Nephron (organoid): ENCODE data around the gene ACVR2A.

Source experiments
- H3K27ac Mint-ChIP-seq, 3 experiments: 2 replicates each; pipeline ENCODE4 v1.8.0; 2020; ENCODE audit warnings: mixed read lengths in 3 of 3, mild to moderate bottlenecking in 2 of 3, moderate library complexity in 1 of 3
- H3K27me3 Mint-ChIP-seq: 2 replicates; pipeline ENCODE4 v1.8.0; 2021; ENCODE audit warnings: low read depth, mild to moderate bottlenecking, moderate library complexity, mixed read lengths
- H3K36me3 Mint-ChIP-seq: 2 replicates; pipeline ENCODE4 v1.8.0; 2020; ENCODE audit warnings: low read depth, mixed read lengths
- H3K4me1 Mint-ChIP-seq: 2 replicates; pipeline ENCODE4 v1.8.0; 2020; ENCODE audit warnings: mixed read lengths
- H3K4me3 Mint-ChIP-seq, 3 experiments: 2 replicates each; pipeline ENCODE4 v1.8.0; 2020; ENCODE audit warnings: mild to moderate bottlenecking in 3 of 3, mixed read lengths in 3 of 3, moderate library complexity in 2 of 3
- H3K9me3 Mint-ChIP-seq: 2 replicates; pipeline ENCODE4 v1.8.0; 2020; ENCODE audit warnings: mixed read lengths
- CTCF ChIP-seq, 3 experiments: fragments of 200-600 bp; sonication (generic); IDR thresholded peaks; one replicate each; pipeline ENCODE4 v1.5.0; 2021; ENCODE audit warnings: antibody characterized with exemption in 3 of 3; ENCODE audit not compliant: unreplicated experiment in 3 of 3

ACVR2A gene

GRCh38 chr2:147844697-147845410 lies at the start of gene ACVR2A:
Gene ACVR2A (plus strand): TSS chr2:147845029. CDS start chr2:147845153, 124 bp downstream.
- no peaks in the 10 kb centered on the region for H3K9me3 Mint-ChIP-seq
- no peaks in the 10 kb centered on the region for H3K27me3 Mint-ChIP-seq
- H3K27ac Mint-ChIP-seq, result peak within 1 kb of the TSS; percentile 89 to 99 (median 99)
- peak within 1 kb of the TSS; percentile 95 to 100 (median 97) for H3K4me3 Mint-ChIP-seq
- peaks cover 4% of the 10 kb centered on the region for H3K36me3 Mint-ChIP-seq
- peaks cover 25% of the 10 kb centered on the region for H3K4me1 Mint-ChIP-seq
- TF ChIP-seq CTCF (IDR thresholded peaks at IDR 0.05; ENCODE audit: unreplicated experiment in 3 of 3), result no peak

DNA sequence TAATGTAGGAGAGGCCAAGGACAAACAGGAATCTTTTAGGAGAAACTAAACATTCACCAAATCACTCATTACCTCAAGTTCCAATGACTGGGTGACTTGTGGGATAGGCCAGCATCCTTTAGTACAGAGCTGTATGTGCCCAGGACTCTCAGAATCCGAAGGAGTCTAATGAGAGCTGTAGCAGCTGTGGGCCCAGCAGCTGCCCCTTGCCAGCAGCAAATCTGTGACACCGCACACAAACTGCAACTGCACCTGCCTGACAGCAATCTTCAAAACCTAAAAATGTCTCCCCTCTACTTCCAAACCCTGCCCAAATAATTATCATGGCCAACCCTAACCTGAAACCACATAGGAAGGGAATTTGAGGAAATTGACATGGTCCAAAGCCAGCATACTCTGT lies 44.5 kb upstream of the ACVR2A start:
- peak overlapping the region; percentile 10 to 39 (median 23) for H3K27ac Mint-ChIP-seq
- H3K4me3 Mint-ChIP-seq, result no peak overlapping the region
- H3K27me3 Mint-ChIP-seq, result no peaks in the 10 kb centered on the region

DNA sequence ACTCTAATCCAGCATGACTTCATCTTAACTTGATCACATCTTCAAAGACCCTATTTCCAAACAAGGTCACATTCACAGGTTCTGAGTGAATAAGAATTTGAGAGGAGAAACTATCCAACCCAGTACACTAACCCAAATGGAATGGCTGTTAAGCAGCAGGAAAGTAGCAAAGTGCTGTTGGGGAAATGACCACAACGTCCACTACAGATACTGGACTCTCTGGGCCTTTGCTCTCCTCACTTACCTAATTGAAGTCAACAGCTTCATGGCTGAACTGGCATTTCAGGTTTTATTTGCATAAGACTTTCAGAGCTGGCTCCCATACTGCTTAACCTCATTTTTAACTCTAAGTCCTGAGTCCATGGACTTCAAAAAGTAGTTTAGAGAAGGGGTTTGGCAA lies 38.0 kb upstream of the ACVR2A start:
- Mint-ChIP-seq H3K9me3 (no peaks in the 10 kb centered on the region), H3K27me3 (peaks cover 4% of the 10 kb centered on the region), H3K4me3 (no peak overlapping the region), H3K4me1 (no peaks in the 10 kb centered on the region), H3K27ac (no peak overlapping the region), H3K36me3 (no peaks in the 10 kb centered on the region)
- no peak for TF ChIP-seq CTCF (IDR thresholded peaks at IDR 0.05; ENCODE audit: unreplicated experiment in 3 of 3)

More for the DNA sequence above, 44.5 kb upstream of the ACVR2A start:
- Mint-ChIP-seq H3K4me1 (peaks cover 10% of the 10 kb centered on the region), H3K9me3 (no peaks in the 10 kb centered on the region), H3K36me3 (no peaks in the 10 kb centered on the region)
- no peak for TF ChIP-seq CTCF (IDR thresholded peaks at IDR 0.05; ENCODE audit: unreplicated experiment in 3 of 3)

DNA sequence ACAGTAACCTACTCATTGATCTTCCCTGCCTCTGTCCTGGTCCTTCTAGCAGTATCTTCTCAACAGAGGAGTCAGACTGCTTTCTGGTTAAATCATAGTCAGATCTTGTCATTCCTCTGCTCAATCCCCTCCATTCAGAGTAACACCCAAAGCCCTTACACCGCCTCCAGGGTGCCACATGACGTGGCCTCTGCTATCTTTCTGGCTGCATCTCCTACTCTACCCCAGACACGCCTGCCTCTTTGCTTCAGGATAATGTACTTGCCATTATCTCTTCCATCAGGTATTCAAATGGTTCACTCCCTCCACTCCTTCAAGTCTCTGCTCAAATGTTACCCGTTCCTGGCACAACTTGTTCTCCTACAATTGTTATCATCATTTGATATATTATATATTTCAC lies 36.3 kb upstream of the ACVR2A start:
- H3K27me3 Mint-ChIP-seq, result peaks cover 4% of the 10 kb centered on the region
- no peak overlapping the region for H3K27ac Mint-ChIP-seq
- H3K4me3 Mint-ChIP-seq, result no peak overlapping the region
- no peak for TF ChIP-seq CTCF (IDR thresholded peaks at IDR 0.05; ENCODE audit: unreplicated experiment in 3 of 3)
- no peaks in the 10 kb centered on the region for H3K4me1 Mint-ChIP-seq
- H3K36me3 Mint-ChIP-seq, result no peaks in the 10 kb centered on the region
- no peaks in the 10 kb centered on the region for H3K9me3 Mint-ChIP-seq

DNA sequence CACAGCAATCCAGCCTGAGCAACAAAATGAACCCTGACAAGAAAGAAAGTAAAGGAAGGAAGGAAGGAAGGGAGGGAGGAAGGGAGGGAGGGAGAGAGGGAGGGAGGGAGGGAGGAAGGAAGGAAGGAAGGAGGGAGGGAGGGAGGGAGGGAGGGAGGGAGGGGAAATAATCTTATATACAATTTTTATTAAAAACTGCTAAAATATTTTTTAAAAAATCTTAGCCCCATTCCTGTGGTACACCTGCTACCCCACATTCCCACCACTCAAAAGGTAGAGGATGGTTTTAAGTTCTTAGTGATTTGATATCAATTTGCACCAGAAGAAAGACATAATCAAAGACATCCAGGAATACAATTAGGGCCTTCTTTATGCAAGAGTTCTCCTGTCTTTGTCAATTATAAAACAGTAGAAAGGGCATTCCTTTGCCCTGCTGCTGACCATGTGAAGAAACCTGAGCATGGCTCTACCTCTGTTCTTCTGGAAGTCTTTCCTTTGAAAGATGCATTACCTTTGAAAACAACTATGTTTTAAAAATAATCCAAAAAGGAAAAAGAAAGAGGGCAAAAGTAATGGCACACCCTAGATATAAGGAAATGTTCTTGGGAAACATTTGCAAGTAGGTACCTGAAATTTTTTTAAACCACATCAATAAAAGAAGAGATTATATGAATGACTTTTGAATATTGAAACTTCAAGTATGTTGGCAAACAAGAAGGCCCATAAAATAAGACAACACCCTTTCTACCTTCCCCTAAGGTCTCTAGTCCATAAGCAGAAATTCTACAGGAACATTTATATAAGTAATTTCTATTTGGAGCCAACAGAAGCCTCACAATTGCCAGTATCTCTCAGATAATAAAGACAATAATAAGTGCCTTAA lies 33.7 kb upstream of the ACVR2A start:
- no peaks in the 10 kb centered on the region for H3K4me1 Mint-ChIP-seq
- TF ChIP-seq CTCF (IDR thresholded peaks at IDR 0.05; ENCODE audit: unreplicated experiment in 3 of 3), result no peak
- no peaks in the 10 kb centered on the region for H3K9me3 Mint-ChIP-seq
- no peak overlapping the region for H3K4me3 Mint-ChIP-seq
- H3K36me3 Mint-ChIP-seq, result no peaks in the 10 kb centered on the region
- H3K27ac Mint-ChIP-seq, result no peak overlapping the region
- peaks cover 4% of the 10 kb centered on the region for H3K27me3 Mint-ChIP-seq
